GM12891 (cell line): ENCODE data around the gene TPD52L1. TPM values are rescaled to one million over a fixed set of nuclear protein-coding genes. Genes with fewer than 3 reads are reported as not detected.

Experiments
- DNase-seq: peaks from one replicate; pipeline ENCODE4 v3.0.0; 2011; ENCODE audit warnings: low spot score; ENCODE audit not compliant: insufficient read length
- FAIRE-seq: peaks from 2 replicates; lab custom pipeline; 2011; peaks lifted over from hg19 to GRCh38; lab: Jason Lieb, UNC
- PAX5 ChIP-seq: IDR thresholded peaks from 2 replicates; pipeline ENCODE4 v1.6.1; 2011; ENCODE audit warnings: low read length, moderate library complexity, mild to moderate bottlenecking; ENCODE audit not compliant: insufficient read depth, severe bottlenecking
- POLR2A ChIP-seq: IDR thresholded peaks from 2 replicates; pipeline ENCODE4 v1.6.1; 2011; ENCODE audit warnings: low read depth, low read length, control low read depth
- POLR2AphosphoS5 ChIP-seq: IDR thresholded peaks from 2 replicates; pipeline ENCODE4 v1.6.1; 2011; ENCODE audit warnings: low read depth, low read length, control low read depth
- POU2F2 ChIP-seq: IDR thresholded peaks from 2 replicates; pipeline ENCODE4 v1.6.1; 2011; ENCODE audit warnings: low read depth, mild to moderate bottlenecking, control low read depth, low read length, moderate library complexity
- SPI1 ChIP-seq: IDR thresholded peaks from 2 replicates; pipeline ENCODE4 v1.6.1; 2011; ENCODE audit warnings: low read depth, low read length, control low read depth
- TAF1 ChIP-seq: IDR thresholded peaks from 2 replicates; pipeline ENCODE4 v1.6.1; 2011; ENCODE audit warnings: low read depth, low read length, control low read depth
- polyA plus RNA-seq: library from polyadenylated mRNA; unstranded; fragments of >200 nt; gene quantifications from one replicate; pipeline ENCODE4 v1.2.1, GENCODE V29; 2012; ENCODE audit warnings: low read depth, missing spikeins, inconsistent platforms; ENCODE audit not compliant: missing spikeins

TPD52L1 gene, protein sequence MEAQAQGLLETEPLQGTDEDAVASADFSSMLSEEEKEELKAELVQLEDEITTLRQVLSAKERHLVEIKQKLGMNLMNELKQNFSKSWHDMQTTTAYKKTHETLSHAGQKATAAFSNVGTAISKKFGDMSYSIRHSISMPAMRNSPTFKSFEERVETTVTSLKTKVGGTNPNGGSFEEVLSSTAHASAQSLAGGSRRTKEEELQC
- polyA plus RNA-seq = 0.08 TPM

DNA sequence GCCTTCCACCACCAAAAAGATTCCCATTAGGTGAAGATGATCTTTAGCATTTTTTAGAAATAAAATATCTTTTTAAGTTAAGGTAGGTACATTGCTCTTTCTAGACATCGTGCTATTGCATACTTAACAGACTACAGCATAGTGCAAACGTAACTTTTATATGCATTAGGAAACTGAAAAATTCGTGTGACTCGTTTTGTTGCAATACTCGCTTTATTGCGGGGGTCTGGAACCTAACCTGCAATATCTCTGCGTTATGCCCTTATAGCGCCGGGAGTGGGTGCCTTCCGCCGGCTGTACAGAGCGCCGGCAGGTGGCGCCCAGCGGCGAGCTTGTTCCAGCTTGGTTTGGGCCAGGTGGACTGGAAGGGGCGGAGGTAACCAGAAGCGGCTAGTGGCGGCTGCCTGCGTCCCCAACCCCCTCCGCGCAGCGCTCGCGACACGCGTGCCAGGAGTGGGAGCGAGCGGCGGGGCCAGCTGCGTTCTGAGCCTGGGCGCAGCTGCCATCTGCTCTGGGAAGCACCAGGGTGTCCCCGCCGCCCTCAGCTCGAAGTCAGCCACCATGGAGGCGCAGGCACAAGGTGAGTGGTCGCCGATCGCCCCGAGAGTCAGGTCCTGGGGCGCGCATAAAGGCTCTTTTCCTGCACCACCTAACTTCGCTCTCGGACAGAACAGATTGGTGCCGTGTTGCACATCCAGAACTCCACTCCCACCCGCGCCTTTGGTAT is at the start of gene TPD52L1:
Gene TPD52L1, plus strand, starts transcription at position 383 of the 727 bp plus-strand sequence. Its CDS starts 179 bp downstream, at position 562.
- FAIRE-seq (peak; percentile 64), DNase-seq (peak; percentile 65)
- TF ChIP-seq POLR2AphosphoS5 (no peak), POLR2A (no peak), PAX5 (no peak), POU2F2 (no peak), TAF1 (no peak), SPI1 (no peak)

DNA sequence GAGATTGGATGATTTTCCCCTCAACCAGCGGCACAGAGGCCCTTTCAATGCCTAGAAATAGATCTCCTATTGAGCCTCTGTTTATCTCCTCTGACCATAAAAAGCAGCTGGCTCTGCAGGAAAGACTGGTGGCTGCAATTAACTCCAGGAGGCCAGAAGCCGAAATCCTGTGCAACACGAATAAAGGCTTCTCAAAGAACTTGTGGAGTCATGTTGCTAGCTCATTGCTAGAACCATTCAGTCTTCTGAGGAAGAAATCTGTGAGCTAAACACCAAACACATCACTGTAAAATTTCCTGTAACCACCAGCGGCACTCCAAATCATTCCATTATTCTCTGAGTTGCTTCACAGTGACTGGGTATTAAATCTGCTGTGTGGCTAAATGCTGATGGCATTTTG is 49.1 kb upstream of the TPD52L1 start:
- FAIRE-seq = no peak
- DNase-seq = no peak
- TF ChIP-seq SPI1 = no peak
- no peak for TF ChIP-seq POLR2AphosphoS5
- TF ChIP-seq PAX5 = no peak
- no peak for TF ChIP-seq TAF1
- no peak for TF ChIP-seq POLR2A
- TF ChIP-seq POU2F2 = no peak

DNA sequence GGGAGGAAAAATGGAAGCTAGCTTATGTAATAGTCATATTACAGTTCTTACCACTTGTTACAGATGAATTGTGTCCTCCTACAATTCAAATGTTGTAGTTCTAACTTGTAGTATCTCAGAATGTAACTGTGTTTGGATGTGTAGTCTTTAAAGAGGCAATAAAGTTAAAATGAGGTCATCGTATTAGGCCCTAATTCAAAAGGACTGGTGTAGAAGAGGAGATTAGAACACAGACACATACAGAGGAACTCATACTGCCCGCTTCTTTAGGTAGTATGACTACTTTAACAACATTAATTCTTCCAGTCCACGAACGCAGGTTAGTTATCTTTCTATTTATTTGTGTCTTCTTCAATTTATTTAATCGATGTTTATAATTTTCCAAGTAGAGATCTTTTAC is 46.5 kb upstream of the TPD52L1 start:
- no peak for TF ChIP-seq POLR2AphosphoS5
- TF ChIP-seq PAX5 = no peak
- TF ChIP-seq SPI1 = no peak
- no peak for DNase-seq

DNA sequence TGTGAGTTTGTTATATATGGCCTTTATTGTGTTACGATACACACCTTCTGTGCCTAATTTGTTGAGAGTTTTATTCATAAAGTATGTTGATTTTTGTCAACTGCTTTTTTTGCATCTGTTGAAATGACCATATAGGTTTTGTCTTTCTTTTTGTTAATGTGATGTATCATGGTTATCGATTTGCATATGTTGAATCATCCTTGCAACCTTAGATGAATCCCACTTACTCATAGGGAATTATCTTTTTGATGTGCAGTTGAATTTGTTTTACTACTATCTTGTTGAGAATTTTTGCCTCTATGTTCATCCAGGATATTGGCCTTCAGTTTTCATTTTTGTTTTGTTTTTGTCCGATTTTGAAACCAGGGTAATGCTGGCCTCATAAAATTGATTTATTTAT is 45.7 kb upstream of the TPD52L1 start:
- FAIRE-seq = no peak
- TF ChIP-seq PAX5 (no peak), TAF1 (no peak), SPI1 (no peak), POLR2A (no peak), POU2F2 (no peak), POLR2AphosphoS5 (no peak)
- no peak for DNase-seq

More for the DNA sequence above, 46.5 kb upstream of the TPD52L1 start:
- no peak for FAIRE-seq

DNA sequence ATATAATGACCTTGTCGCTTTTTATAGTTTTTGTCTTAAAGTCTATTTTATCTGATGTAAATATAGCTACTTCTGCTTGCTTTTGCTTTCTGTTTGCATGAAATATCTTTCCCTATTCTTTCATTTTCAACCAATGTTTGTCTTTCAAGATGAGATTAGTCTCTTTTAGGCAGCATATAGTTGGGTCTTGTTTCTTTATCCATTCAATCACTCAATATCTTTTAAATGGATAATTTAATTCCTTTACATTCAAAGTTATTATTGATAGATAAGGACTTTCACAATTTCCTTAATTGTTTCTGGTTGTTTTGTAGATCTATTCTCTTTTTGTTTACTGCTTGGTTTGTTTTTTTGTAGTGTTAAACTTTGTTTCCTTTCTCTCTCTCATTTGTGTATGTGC is 43.5 kb upstream of the TPD52L1 start:
- TF ChIP-seq POLR2A (no peak), PAX5 (no peak), SPI1 (no peak), TAF1 (no peak), POU2F2 (no peak), POLR2AphosphoS5 (no peak)
- DNase-seq (no peak), FAIRE-seq (no peak)

DNA sequence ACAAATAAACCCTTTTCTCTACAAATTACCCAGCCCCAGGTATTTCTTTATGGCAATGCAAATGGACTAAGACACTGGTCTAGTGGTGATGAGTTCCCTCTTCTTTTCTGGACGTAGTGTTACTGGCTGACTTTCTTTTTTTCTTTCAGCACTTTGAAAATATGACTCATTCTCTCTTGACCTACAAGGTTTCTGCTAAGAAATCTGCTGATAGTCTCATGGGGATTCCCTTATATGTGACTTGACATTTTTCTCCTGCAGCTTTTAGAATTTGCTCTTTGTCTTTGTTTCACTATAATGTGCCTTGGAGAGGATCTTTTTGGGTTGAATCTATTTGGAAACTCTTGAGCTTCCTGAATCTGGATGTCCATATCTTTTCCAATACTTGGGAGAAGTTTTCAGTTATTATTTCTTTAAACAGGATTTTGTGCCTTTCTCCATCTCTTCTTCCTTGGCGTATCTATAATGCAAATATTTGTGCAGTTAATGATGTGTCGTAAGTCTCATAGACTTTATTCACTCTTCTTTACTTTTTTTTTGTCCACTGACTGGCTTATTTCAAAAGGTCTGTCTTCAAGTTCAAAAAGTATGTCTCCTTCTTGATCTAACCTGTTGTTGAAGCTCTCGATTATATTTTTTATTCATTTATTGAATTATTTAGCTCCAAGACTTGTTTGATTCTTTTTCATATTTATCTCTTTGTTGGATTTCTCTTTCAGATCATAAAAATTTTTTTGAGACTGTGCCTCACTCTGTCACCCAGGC is 42.2 kb upstream of the TPD52L1 start:
- DNase-seq = no peak
- no peak for TF ChIP-seq TAF1
- TF ChIP-seq PAX5 = no peak
- no peak for TF ChIP-seq SPI1
- no peak for TF ChIP-seq POU2F2
- TF ChIP-seq POLR2AphosphoS5 = no peak
- TF ChIP-seq POLR2A = no peak
- no peak for FAIRE-seq

DNA sequence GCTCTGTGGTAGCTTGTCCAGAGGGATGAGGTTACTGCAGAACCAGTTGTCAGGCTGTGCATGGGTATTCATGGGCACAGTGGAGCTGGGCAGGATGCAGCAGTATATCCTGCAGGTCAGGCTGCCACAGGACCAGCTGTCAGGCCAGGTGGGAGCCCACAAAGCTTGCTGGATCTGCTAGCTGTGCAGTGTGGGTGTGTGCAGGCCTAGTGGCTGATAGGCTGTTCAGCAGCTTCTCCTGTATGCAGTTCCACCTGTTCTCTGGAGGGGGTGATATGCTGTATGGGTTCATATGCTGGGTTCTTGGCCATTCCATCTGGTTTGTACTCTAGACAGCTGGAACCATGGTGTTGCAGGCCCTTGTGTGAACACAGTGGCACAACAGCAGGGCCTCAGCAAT is 40.6 kb upstream of the TPD52L1 start:
- FAIRE-seq (no peak), DNase-seq (no peak)
- no peak for TF ChIP-seq PAX5
- TF ChIP-seq POLR2AphosphoS5 = no peak
- no peak for TF ChIP-seq SPI1
- TF ChIP-seq TAF1 = no peak
- TF ChIP-seq POLR2A = no peak
- no peak for TF ChIP-seq POU2F2

DNA sequence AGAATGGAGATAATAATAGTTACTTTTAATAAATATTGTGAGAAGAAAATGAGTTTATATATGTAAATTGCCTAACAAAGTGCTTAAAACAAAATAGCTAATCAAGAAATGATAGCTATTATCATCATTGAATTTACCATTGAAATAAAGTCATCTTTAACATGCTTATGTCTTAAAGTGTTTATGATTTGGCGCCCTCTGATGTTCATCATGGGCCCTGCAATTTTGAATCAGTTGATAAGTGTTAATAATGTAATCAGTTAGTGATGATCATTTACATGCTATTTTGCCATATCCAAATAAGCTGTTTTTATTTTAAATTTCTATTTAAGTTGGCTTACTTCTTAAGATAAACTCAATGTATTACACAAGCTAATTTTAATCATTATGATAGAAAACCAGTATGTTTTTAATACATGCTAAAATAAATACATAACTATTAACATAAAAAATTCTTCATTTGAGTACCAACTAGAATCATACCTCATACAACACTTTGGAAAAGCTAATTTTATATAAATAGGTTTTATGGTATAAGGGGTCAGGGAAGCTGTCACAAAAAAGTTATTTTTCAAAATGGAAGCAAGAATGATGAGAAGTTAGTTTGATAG is 39.2 kb upstream of the TPD52L1 start:
- DNase-seq (no peak), FAIRE-seq (peak; percentile 13)
- no peak for TF ChIP-seq SPI1

DNA sequence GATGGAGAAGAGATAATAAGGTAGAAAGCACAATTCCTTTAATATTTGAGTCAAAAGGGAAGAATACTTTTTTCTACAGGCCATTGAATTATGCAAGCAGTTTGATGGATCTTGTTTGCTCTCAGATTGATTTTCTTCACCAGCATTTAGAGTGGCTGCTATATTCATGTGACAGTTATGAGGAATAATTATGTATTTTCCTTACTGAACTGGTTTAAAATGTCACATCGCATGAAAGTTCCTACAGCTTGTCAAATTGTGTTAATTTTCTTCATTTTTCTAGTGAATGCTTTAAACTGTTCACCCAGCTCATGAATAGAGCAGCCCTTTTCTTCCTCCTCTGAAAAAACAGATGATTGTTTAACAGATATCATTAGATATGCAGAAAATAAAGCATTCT is 37.4 kb upstream of the TPD52L1 start:
- DNase-seq (no peak), FAIRE-seq (no peak)
- TF ChIP-seq POLR2A (no peak), POLR2AphosphoS5 (no peak), POU2F2 (no peak), SPI1 (no peak)

DNA sequence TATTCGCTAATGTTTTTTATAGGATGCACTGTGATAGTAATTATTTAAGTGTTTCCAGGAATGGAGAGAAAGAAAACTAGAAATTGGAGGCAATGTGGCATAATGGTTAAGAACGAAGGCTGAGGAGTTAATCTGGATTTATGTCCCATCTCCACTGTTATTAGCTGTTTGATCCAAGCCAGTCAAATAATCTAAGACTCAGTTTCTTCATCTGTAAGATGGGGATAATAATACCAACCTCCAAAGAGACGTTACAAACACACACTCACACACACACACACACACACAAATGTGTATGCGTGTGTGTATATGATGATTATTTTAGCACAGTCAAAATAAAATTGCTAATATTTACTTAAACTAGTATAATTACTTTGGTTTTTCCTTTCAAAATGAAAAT is 36.9 kb upstream of the TPD52L1 start:
- TF ChIP-seq POLR2AphosphoS5 (no peak), PAX5 (no peak), POU2F2 (no peak), POLR2A (no peak), TAF1 (no peak), SPI1 (no peak)
- DNase-seq = no peak
- FAIRE-seq = no peak
